Loucy (cell line): ENCODE data around the gene P2RX3.

ENCODE experiments used
- CTCF ChIP-seq: fragments of 200-600 bp; sonication (generic); conservative IDR thresholded peaks from 2 replicates; pipeline ENCODE4 v1.5.1; 2014; ENCODE audit warnings: mild to moderate bottlenecking, antibody characterized with exemption, low read length
- EZH2phosphoT487 ChIP-seq: fragments of 200-600 bp; IDR thresholded peaks from 2 replicates; pipeline ENCODE4 v1.6.1; 2018; ENCODE audit warnings: antibody characterized with exemption, mild to moderate bottlenecking, moderate library complexity, borderline replicate concordance

GRCh38 chr11:57323167-57323854 lies 14.8 kb upstream of the P2RX3 start:
- TF ChIP-seq CTCF (no peak), EZH2phosphoT487 (no peak)
